Body of pancreas (tissue), 4 donors: ENCODE measurements around the gene CHST13. TPM values are rescaled to one million over a fixed set of nuclear protein-coding genes. Genes with fewer than 3 reads are reported as not detected.
A peak's percentile ranks its signal among the peaks of the same experiment; 100 is the strongest.

Source experiments
- ATAC-seq: fragments of 150-250 bp; one replicate; pipeline ENCODE4 v1.9.1; 2016
- DNase-seq, 4 donors: peaks; one replicate each; pipeline ENCODE4 v3.0.0-alpha.2; 2019
- H3K27ac ChIP-seq, 4 donors: fragments of 200-600 bp; sonication (generic); 1 replicate in 3 of 4; 2 replicates in 1 of 4; pipeline versions ENCODE4 v1.5.1 to v1.6.1; 2016 to 2019; ENCODE audit warnings: mild to moderate bottlenecking in 1 of 4, mixed read lengths in 1 of 4, moderate library complexity in 1 of 4
- H3K27me3 ChIP-seq, 2 donors: fragments of 200-600 bp; sonication (generic); one replicate each; pipeline ENCODE4 v1.6.0; 2016; ENCODE audit warnings: mild to moderate bottlenecking in 1 of 2
- H3K36me3 ChIP-seq, 2 donors: fragments of 200-600 bp; sonication (generic); replicated peaks in 1 of 2; 2 replicates each; pipeline ENCODE4 v1.5.1; 2016; ENCODE audit warnings: low read depth in 2 of 2; ENCODE audit not compliant: insufficient read depth in 1 of 2
- H3K4me1 ChIP-seq: fragments of 200-600 bp; sonication (generic); one replicate; pipeline ENCODE4 v1.6.0; 2016
- H3K4me3 ChIP-seq, 2 donors: fragments of 200-600 bp; sonication (generic); 1 replicate in 1 of 2; 2 replicates in 1 of 2; pipeline ENCODE4 v1.5.1; 2016 to 2019
- H3K9me3 ChIP-seq, 3 donors: fragments of 200-600 bp; sonication (generic); 1 replicate in 2 of 3; 2 replicates in 1 of 3; pipeline ENCODE4 v1.5.1; 2016
- POLR2A ChIP-seq, 3 donors: fragments of 450-650 bp; IDR thresholded peaks; one replicate each; pipeline ENCODE4 v1.6.1; 2016; ENCODE audit warnings: antibody characterized with exemption in 3 of 3, mild to moderate bottlenecking in 2 of 3
- WGBS, 2 donors: methylation state at CpG; one replicate each; pipeline ENCODE4 v1.1.5; 2017; 5-methylcytosine and 5-hydroxymethylcytosine counted together
- intact Hi-C: fragments of 100-400 bp; cut with DNase I; formaldehyde crosslinking; loops from one replicate; pipeline ENCODE4 v1.15.1; 2023
- total RNA-seq, 2 donors: library from RNA; depleted of rRNA; stranded (reverse); fragments of >200 nt; gene quantifications; one replicate each; pipeline ENCODE4 v1.1.0, GENCODE V29; 2016
- TF ChIP-seq, protein P1 (sequence below), 7 experiments: fragments of 450-650 bp in 4 of 7; fragments of 200-600 bp in 3 of 7; sonication (generic) in 3 of 7; IDR thresholded peaks; one replicate each; pipeline ENCODE4 v1.5.1; 2016 to 2019; ENCODE audit warnings: antibody characterized with exemption in 7 of 7

Gene CHST13
- total RNA-seq, 2 donors from 2014 or later: 2.3 TPM; not detected in 1

GRCh38 chr3:126486360-126486847 lies 37.6 kb upstream of the CHST13 start:
- no peaks in the 10 kb centered on the region for H3K9me3 ChIP-seq
- WGBS, 2 donors: 79 to 81% methylated on average over 12 to 14 of the region's 14 CpGs
- intact Hi-C loops: no loop called here
- DNase-seq (no peak), ATAC-seq (no peak)
- H3K27ac ChIP-seq: no peak overlapping the region
- H3K4me1 ChIP-seq: no peaks in the 10 kb centered on the region
- no peaks in the 10 kb centered on the region for H3K36me3 ChIP-seq
- no peaks in the 10 kb centered on the region for H3K27me3 ChIP-seq
- no peak overlapping the region for H3K4me3 ChIP-seq
- TF ChIP-seq POLR2A (IDR thresholded peaks at IDR 0.05): no peak
- TF ChIP-seq, protein P1, sequence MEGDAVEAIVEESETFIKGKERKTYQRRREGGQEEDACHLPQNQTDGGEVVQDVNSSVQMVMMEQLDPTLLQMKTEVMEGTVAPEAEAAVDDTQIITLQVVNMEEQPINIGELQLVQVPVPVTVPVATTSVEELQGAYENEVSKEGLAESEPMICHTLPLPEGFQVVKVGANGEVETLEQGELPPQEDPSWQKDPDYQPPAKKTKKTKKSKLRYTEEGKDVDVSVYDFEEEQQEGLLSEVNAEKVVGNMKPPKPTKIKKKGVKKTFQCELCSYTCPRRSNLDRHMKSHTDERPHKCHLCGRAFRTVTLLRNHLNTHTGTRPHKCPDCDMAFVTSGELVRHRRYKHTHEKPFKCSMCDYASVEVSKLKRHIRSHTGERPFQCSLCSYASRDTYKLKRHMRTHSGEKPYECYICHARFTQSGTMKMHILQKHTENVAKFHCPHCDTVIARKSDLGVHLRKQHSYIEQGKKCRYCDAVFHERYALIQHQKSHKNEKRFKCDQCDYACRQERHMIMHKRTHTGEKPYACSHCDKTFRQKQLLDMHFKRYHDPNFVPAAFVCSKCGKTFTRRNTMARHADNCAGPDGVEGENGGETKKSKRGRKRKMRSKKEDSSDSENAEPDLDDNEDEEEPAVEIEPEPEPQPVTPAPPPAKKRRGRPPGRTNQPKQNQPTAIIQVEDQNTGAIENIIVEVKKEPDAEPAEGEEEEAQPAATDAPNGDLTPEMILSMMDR (IDR thresholded peaks at IDR 0.05): no peak

DNA sequence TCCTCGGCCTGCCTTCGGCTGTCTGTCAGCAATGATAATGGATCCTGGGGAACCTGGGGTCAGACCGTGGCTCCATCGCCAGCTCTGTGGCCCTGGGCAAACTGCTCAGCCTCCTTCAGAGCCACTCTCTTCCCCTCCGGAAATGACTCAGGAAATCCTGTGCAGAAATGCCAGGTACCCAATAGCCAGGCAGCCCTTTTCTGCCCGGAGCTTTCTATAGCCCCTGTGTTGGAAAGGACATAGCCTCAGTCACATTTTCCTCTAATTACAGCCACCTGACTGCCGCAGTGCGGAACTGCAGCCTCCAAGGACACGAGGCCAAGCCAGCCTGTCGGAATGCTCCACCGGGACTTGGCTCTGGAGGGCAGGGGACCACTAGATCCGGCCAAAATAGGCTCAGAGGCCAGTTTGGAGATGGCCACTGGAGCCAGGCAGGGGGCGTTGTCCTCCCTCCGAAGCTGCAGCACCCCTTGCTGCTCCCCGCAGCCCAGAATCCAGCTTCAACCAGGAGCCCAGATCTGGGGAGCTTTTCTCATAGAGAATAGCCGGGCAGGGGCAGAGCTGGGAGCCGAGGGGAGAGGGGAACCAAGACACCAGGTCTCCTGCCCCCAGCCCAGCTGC lies 36.7 kb upstream of the CHST13 start:
- no peaks in the 10 kb centered on the region for H3K36me3 ChIP-seq
- ATAC-seq (peak; percentile 44), DNase-seq (peak in 2 of 4 donors; percentile 25 to 28)
- no peak overlapping the region for H3K27ac ChIP-seq
- TF ChIP-seq, protein P1 (IDR thresholded peaks at IDR 0.05): peak in 2 of 7 experiments; percentile 13 to 16
- no peak for TF ChIP-seq POLR2A (IDR thresholded peaks at IDR 0.05)
- intact Hi-C loops: no loop called here
- no peaks in the 10 kb centered on the region for H3K27me3 ChIP-seq
- WGBS, 2 donors: 38 to 52% methylated on average over 6 to 17 of the region's 17 CpGs
- no peaks in the 10 kb centered on the region for H3K9me3 ChIP-seq
- no peak overlapping the region for H3K4me3 ChIP-seq
- no peaks in the 10 kb centered on the region for H3K4me1 ChIP-seq

- H3K4me1 ChIP-seq: no peaks in the 10 kb centered on the region
- no peak overlapping the region for H3K4me3 ChIP-seq
- no peak for ATAC-seq
- intact Hi-C loops: no loop called here
- H3K27me3 ChIP-seq: no peaks in the 10 kb centered on the region
- TF ChIP-seq, protein P1 (IDR thresholded peaks at IDR 0.05): no peak
- TF ChIP-seq POLR2A (IDR thresholded peaks at IDR 0.05): no peak
- no peak for DNase-seq
- no peaks in the 10 kb centered on the region for H3K9me3 ChIP-seq
- H3K27ac ChIP-seq: no peak overlapping the region
- 71 to 83% methylated on average over 8 to 14 of the region's 14 CpGs for WGBS, 2 donors
- H3K36me3 ChIP-seq: no peaks in the 10 kb centered on the region
These were observed 35.8 kb upstream of the CHST13 start for GRCh38 chr3:126488185-126488584.

- intact Hi-C loops: no loop called here
- WGBS, 2 donors: 86 to 87% methylated on average over 16 of the region's 16 CpGs
- Histone ChIP-seq H3K27ac (no peak overlapping the region), H3K27me3 (no peaks in the 10 kb centered on the region), H3K4me3 (no peak overlapping the region), H3K9me3 (no peaks in the 10 kb centered on the region), H3K4me1 (no peaks in the 10 kb centered on the region), H3K36me3 (no peaks in the 10 kb centered on the region)
- TF ChIP-seq, protein P1 (IDR thresholded peaks at IDR 0.05): no peak
- TF ChIP-seq POLR2A (IDR thresholded peaks at IDR 0.05): no peak
- no peak for ATAC-seq
- no peak for DNase-seq
These were observed 34.9 kb upstream of the CHST13 start for GRCh38 chr3:126488886-126489569.
